Osteoblast (primary cell): ENCODE data around the gene RAB3C. TPM values are rescaled to one million over a fixed set of nuclear protein-coding genes. Genes with fewer than 3 reads are reported as not detected.

Experiments
- DNase-seq: peaks from one replicate; pipeline ENCODE4 v3.0.0; 2011; ENCODE audit warnings: low spot score, mixed read lengths; ENCODE audit not compliant: insufficient read length; ENCODE audit errors: missing footprints
- H2AFZ ChIP-seq: 2 replicates; pipeline ENCODE4 v1.6.0; 2011; ENCODE audit warnings: mild to moderate bottlenecking, low read length
- H3K27ac ChIP-seq: 2 replicates; pipeline ENCODE4 v1.5.1; 2011; ENCODE audit warnings: mild to moderate bottlenecking, low read depth, low read length, moderate library complexity
- H3K27me3 ChIP-seq: 2 replicates; pipeline ENCODE4 v1.6.0; 2012; ENCODE audit warnings: mild to moderate bottlenecking, control low read depth, inconsistent platforms, low read length, moderate library complexity; ENCODE audit not compliant: insufficient read depth
- H3K36me3 ChIP-seq: 2 replicates; pipeline ENCODE4 v1.5.1; 2011; ENCODE audit warnings: mild to moderate bottlenecking, low read length, control low read depth, moderate library complexity; ENCODE audit not compliant: insufficient read depth
- H3K4me1 ChIP-seq: 2 replicates; pipeline ENCODE4 v1.5.1; 2011; ENCODE audit warnings: mild to moderate bottlenecking, low read length, control low read depth, moderate library complexity; ENCODE audit not compliant: insufficient read depth
- H3K4me2 ChIP-seq: 2 replicates; pipeline ENCODE4 v1.6.0; 2011; ENCODE audit warnings: mild to moderate bottlenecking, low read length; ENCODE audit not compliant: insufficient read depth
- H3K4me3 ChIP-seq: fragments of 200-600 bp; sonication (generic); 3 replicates; pipeline ENCODE4 v1.5.1; 2012; ENCODE audit warnings: mild to moderate bottlenecking, low read length, inconsistent platforms; ENCODE audit not compliant: insufficient read depth
- H3K79me2 ChIP-seq: 2 replicates; pipeline ENCODE4 v1.6.0; 2012; ENCODE audit warnings: mild to moderate bottlenecking, low read length, control low read depth, inconsistent platforms; ENCODE audit not compliant: insufficient read depth
- H3K9me3 ChIP-seq: 2 replicates; pipeline ENCODE4 v1.5.1; 2011; ENCODE audit warnings: low read depth, low read length, control low read depth
- H4K20me1 ChIP-seq: 2 replicates; pipeline ENCODE4 v1.6.0; 2012; ENCODE audit warnings: mild to moderate bottlenecking, low read length, control low read depth; ENCODE audit not compliant: insufficient read depth
- total RNA-seq: library from RNA; depleted of rRNA; stranded (reverse); fragments of >200 nt; gene quantifications from 2 replicates; pipeline ENCODE4 v1.2.3, GENCODE V29; 2012
- TF ChIP-seq, protein P1 (sequence below): IDR thresholded peaks from 2 replicates; pipeline ENCODE4 v1.5.1; 2011; ENCODE audit warnings: mild to moderate bottlenecking, low read depth, low read length, moderate library complexity; ENCODE audit errors: extremely low read depth

The RAB3C gene
- total RNA-seq, 1 donor: not detected

DNA sequence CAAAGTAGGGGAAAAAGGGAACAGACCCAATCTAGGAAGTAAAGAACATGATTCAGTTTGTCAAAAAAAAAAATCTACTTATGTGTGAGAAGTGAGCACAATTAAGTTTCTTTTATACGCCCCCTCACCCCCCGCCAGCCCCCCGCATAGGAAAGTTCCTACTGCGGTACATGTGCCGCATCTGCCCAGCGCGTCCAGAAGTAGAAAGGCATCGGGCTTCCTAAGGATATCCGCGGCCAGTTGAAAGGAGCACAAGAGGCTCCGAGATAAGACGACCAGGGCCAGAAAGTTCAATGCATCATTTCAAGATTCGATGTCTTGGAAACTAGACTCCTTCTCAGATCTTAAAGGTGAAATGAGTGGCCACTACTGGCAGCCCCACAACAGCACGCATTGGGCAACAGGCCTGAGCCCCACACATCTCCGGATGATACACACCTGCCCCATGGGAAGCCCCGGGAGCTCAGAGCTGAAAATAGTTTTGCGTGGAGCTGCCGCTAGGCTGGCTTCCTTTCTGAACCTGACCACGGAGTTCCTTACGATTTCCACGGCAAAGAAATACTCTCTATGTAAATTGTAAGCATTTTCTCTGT lies 203.9 kb downstream of the RAB3C start:
- Histone ChIP-seq H3K27ac (no peak overlapping the region), H3K4me3 (no peak overlapping the region), H2AFZ (no peak overlapping the region), H3K27me3 (no peaks in the 10 kb centered on the region), H3K9me3 (no peaks in the 10 kb centered on the region), H4K20me1 (no peaks in the 10 kb centered on the region), H3K4me1 (no peaks in the 10 kb centered on the region), H3K4me2 (no peak overlapping the region), H3K79me2 (no peaks in the 10 kb centered on the region), H3K36me3 (no peaks in the 10 kb centered on the region)
- DNase-seq: no peak
- TF ChIP-seq, protein P1, sequence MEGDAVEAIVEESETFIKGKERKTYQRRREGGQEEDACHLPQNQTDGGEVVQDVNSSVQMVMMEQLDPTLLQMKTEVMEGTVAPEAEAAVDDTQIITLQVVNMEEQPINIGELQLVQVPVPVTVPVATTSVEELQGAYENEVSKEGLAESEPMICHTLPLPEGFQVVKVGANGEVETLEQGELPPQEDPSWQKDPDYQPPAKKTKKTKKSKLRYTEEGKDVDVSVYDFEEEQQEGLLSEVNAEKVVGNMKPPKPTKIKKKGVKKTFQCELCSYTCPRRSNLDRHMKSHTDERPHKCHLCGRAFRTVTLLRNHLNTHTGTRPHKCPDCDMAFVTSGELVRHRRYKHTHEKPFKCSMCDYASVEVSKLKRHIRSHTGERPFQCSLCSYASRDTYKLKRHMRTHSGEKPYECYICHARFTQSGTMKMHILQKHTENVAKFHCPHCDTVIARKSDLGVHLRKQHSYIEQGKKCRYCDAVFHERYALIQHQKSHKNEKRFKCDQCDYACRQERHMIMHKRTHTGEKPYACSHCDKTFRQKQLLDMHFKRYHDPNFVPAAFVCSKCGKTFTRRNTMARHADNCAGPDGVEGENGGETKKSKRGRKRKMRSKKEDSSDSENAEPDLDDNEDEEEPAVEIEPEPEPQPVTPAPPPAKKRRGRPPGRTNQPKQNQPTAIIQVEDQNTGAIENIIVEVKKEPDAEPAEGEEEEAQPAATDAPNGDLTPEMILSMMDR: no peak

DNA sequence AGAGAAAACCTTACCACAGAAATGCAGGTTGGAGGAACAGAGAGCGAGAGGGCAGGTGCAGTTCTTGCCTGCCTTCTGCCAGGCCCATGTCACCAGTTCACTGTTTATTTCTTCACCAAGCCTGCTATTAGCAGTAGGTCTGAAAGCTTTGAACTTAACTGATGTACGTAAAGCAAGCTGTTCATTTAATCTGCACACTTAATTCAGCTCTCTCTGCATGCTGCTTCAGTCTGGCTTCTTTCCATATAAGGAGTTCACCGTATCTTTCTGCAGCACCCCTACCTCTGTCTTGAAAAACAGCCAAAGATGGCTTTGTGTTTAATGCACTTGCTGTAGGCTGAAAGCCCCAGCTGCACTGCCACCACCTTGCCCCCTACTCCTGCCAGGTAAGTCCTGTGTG lies 205.1 kb downstream of the RAB3C start:
- Histone ChIP-seq H3K4me2 (no peak overlapping the region), H4K20me1 (no peaks in the 10 kb centered on the region), H2AFZ (no peak overlapping the region), H3K4me3 (no peak overlapping the region), H3K27me3 (no peaks in the 10 kb centered on the region), H3K27ac (no peak overlapping the region), H3K36me3 (no peaks in the 10 kb centered on the region), H3K4me1 (no peaks in the 10 kb centered on the region), H3K9me3 (no peaks in the 10 kb centered on the region), H3K79me2 (no peaks in the 10 kb centered on the region)
- DNase-seq: no peak
- TF ChIP-seq, protein P1: no peak

DNA sequence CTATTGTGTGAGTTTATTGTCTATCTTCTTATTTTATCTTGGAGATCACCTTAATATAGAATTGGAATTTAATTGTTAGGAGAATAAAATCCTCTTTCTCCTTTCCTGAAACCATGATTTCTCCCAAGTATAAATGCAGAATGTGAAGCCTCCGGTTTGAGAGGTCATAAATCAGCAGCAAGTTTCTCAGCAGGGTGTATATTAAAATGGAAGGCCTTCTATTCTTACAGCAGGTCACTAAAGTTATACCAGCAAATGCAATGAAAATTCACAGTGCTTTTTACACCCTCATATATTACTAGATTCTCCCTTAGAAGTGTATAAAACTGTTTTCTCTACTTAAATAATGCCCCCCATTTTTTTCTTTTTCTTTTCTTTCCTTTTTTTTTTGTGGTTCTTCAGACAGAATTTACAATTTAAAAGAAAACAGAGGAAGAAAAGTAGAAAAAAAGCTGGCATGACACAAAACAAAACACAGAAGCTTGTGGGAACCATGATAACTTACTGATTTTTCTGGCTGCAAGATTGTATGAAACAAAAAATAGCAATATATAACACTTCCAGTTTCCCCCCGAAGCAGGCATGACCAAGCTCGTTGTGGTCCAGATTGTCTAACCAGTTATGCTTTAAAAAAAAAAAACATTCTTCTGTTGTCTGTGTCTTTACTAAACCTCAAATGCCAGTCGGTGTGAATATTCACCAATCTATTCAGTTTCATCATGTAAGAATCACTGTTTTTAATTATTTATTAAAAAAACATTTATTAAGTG lies 211.2 kb downstream of the RAB3C start:
- Histone ChIP-seq H3K9me3 (no peaks in the 10 kb centered on the region), H3K79me2 (no peaks in the 10 kb centered on the region), H2AFZ (no peak overlapping the region), H3K4me3 (no peak overlapping the region), H3K36me3 (no peaks in the 10 kb centered on the region), H3K4me2 (no peak overlapping the region), H3K27me3 (no peaks in the 10 kb centered on the region), H4K20me1 (no peaks in the 10 kb centered on the region), H3K27ac (no peak overlapping the region), H3K4me1 (no peaks in the 10 kb centered on the region)
- DNase-seq: no peak
- TF ChIP-seq, protein P1: no peak

DNA sequence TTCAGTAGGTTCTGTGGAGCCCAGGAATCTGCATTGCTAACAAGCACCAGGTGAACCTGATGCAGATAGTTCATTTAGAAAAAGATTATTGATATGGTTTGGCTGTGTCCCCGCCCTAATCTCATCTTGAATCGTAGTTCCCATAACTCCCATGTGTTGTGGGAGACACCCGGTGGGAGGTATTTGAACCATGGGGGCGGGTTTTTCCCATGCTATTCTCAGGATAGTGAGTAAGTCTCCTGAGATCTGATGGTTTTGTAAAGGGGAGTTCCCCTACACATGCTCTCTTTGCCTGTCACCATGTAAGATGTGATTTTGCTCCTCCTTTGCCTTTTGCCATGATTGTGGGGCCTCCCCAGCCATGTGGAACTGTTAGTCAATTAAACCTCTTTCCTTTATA lies 212.0 kb downstream of the RAB3C start:
- no peak overlapping the region for H3K4me3 ChIP-seq
- no peaks in the 10 kb centered on the region for H3K27me3 ChIP-seq
- TF ChIP-seq, protein P1: no peak
- no peaks in the 10 kb centered on the region for H3K79me2 ChIP-seq
- no peak overlapping the region for H3K4me2 ChIP-seq
- no peak for DNase-seq
- H3K4me1 ChIP-seq: no peaks in the 10 kb centered on the region
- no peak overlapping the region for H2AFZ ChIP-seq
- no peaks in the 10 kb centered on the region for H4K20me1 ChIP-seq
- no peaks in the 10 kb centered on the region for H3K9me3 ChIP-seq
- H3K36me3 ChIP-seq: no peaks in the 10 kb centered on the region
- H3K27ac ChIP-seq: no peak overlapping the region
